Measurements from ENCODE around the gene SLC26A6.

Gene SLC26A6, protein sequence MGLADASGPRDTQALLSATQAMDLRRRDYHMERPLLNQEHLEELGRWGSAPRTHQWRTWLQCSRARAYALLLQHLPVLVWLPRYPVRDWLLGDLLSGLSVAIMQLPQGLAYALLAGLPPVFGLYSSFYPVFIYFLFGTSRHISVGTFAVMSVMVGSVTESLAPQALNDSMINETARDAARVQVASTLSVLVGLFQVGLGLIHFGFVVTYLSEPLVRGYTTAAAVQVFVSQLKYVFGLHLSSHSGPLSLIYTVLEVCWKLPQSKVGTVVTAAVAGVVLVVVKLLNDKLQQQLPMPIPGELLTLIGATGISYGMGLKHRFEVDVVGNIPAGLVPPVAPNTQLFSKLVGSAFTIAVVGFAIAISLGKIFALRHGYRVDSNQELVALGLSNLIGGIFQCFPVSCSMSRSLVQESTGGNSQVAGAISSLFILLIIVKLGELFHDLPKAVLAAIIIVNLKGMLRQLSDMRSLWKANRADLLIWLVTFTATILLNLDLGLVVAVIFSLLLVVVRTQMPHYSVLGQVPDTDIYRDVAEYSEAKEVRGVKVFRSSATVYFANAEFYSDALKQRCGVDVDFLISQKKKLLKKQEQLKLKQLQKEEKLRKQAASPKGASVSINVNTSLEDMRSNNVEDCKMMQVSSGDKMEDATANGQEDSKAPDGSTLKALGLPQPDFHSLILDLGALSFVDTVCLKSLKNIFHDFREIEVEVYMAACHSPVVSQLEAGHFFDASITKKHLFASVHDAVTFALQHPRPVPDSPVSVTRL

GRCh38 chr3:48635222-48636021 is at the start of gene SLC26A6:
Gene SLC26A6, minus strand, starts transcription at chr3:48635461. Its CDS starts 68 bp downstream, at chr3:48635393.
- peak; percentile 99 for DNase-seq

DNA sequence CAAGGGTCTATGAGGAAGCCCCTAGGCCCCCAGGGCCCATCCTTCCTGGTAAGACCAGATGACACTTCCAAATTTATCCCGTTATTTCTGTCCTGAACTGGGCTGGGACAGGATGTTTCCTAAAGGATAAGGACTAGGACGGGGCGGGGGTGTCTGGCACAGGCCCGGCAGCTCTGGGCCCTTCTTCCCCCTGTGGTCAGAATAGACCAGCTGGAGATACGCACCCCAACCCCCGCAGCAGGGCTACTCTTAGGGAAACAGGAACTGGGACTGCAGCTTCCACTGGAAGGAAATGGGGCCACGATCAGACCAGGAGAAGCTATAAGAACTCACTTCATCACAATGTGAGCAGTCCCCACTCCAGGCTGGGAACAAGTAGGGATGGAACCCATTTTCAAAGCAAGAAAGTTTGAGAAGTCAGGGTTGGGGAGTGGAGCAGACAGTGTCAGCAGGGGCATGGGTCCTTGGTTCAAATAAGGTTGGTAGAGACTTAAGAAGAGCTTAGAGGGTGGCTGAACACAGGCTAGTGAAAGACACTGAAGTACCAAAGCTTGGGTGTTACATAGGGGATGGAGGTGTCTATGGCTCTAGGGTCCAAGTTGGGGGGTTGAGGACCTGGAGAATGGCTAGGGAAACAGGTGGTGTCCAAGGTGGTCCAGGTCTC is 49.4 kb upstream of the SLC26A6 start:
- DNase-seq, result peak; percentile 61

- DNase-seq, result no peak
Observed at GRCh38 chr3:48684054-48684349, 48.7 kb upstream of the SLC26A6 start.

DNA sequence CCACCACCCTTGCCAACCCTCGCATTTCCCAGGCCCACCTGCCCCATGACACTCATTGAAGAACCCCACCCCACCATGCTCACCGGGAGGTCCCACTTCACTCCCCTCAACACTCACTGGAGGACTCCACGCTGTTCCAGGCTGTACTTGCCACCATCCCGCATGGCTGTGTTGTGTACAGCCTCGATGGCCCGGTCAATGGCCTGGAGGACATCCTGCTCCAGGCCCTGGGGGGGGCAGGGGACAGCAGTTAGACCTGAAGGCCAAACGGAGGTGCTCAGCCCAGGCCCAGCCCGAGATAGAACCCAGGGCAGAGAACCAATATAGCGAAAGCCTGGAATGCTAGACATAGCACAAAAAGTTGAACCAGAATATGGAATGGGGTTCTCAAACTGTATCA is 47.5 kb upstream of the SLC26A6 start:
- no peak for DNase-seq

DNA sequence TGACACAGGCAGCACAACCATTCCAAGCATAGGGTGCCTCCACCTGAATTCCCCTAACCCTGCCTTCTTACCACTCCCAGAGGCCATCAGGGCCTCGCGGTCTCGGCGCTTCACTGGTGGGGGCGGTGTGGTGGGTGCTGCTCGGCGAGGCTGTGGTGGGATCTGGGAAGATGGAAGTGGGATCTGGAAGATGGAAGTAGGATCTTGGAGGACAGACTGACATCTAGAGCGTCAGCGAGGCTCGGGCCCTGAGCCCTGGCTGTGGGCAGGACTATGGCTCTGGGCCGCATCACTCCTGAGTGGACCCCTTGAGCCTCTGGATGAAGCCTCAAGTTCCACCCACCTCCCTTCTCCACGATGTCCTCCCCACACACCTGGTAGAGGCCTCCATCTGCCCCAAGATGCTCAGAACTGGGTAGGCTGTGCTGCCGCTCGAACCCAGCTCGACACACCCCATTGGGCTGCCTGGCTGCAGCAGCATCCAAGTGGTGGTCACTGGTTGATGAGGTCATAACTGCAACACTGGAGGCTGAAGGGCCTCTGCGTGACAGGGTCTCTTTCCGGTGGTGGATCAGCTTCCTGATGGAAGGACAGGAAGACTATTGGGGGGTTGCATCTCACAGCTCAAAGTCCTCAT is 46.8 kb upstream of the SLC26A6 start:
- no peak for DNase-seq

- DNase-seq, result no peak
Observed at GRCh38 chr3:48681541-48681880, 46.2 kb upstream of the SLC26A6 start.

- DNase-seq, result no peak
Observed at GRCh38 chr3:48680811-48681540, 45.7 kb upstream of the SLC26A6 start.

GRCh38 chr3:48679411-48680391 is 44.4 kb upstream of the SLC26A6 start:
- peak; percentile 61 for DNase-seq

- DNase-seq, result no peak
Observed at GRCh38 chr3:48678566-48679380, 43.5 kb upstream of the SLC26A6 start.

DNA sequence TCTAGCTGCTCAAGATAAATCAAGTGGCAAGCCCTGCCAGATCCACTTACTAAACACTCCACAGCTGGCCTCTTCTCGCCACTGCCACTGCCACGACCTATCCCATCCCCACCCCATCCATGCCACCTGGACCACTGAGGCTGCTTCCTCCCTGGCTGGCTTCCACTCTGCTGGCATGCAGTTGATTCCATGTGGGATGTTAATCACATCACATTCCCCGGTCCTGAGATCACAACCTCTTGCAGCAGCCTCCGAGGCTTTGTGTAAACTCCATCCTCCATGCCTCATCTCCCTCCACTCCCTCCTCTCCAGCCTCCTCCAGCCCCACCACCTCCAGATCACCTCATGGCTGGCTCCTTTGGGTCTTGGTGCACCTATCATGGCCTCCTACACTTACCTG is 42.8 kb upstream of the SLC26A6 start:
- no peak for DNase-seq

- no peak for DNase-seq
Observed at GRCh38 chr3:48674505-48674904, 39.2 kb upstream of the SLC26A6 start.

DNA sequence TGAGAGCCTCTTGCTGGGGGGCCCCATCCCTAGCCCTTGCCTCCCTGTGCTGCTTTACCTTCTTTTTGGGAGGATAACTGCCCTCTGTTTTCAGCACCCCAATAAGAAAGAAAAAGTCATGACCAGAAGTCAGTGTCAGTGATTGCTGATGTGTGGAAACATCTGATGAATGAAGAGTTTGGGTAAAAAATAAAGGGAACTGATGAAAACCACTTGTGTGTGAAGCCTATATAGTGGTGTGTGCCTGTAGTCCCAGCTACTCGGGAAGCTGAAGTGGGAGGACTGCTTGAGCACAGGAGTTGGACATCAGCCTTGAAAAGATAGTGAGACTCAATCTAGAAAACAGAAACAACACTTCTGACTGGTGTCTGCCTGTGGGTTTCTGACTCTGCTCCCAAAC is 37.3 kb upstream of the SLC26A6 start:
- DNase-seq, result no peak

DNA sequence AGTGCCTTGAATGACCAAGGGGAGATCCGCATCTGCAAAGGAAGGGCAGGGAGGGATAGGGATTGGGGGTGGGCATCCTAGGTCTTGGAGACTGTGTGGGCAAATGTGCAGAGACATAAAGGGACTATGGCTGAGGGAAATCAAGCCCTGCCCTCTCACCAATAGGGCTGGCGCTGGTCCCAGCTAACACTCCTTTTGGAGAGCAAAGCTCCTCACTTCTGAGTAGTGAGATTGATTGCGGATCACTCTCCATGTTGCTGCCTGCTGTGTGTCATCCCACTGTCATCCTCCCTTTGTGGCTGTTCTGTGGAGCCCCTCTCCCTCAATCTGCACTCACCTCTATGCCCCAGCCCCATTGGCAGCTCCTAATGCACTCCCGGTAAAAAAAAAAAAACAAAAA is 29.7 kb upstream of the SLC26A6 start:
- DNase-seq, result no peak

DNA sequence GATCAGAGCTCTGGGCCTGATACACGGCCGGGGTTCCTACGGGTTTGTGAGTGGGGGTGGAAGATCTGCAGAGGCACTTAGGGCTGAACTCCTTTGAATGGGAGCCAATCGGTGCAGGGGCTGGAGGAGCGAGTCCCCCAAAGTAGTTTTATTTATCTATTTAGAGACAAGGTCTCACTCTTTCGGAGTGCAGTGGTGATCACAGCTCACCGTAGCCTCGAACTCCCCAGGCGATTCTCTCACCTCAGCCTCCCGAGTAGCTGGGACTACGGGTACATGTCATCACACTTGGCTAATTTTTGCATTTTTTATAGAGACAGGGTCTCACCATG is 29.0 kb upstream of the SLC26A6 start:
- no peak for DNase-seq

DNA sequence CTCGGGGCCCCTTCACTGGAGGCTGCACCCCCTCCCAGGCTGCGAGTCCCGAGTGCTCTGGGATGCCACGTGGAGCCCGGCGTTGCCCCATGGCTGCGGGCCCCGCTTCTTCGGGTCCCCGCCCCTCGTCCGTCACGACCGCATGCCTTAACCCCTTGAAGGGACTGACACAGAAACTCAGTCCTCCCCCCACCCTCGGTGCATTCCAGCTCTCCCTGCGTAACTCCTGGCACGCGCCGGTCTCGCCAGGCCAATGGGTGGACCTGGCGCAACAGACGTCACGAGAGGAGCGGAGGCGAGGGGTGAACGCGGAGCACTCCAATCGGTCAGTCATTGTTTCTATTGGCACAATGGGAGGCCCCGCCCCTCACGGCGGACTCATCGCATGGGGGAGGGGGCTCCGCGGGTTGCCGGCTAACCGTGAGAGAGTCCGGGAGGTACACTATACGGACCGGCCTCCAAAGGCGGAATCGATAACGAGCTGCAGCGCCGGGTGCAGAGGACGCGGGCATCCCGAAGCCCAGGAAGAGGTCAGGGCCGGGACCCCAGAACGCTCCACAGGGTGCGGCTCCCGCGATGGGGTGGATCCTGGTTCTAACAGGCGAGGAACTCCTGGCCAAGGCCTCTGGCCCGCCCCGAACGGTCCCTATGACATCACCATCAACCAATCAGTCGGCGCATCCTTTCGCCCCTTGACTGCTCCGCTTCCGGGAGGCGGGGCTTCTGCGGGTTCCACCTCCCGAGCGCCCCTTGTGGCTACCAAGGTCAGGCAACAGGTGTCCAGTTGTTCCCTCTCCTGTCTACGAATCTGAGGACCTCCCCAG is 28.4 kb upstream of the SLC26A6 start:
- DNase-seq, result peak; percentile 99

GRCh38 chr3:48662753-48663488 is 27.7 kb upstream of the SLC26A6 start, which contains the start of gene CELSR3:
Gene CELSR3, minus strand, starts transcription at chr3:48662886. Its CDS starts 252 bp downstream, at chr3:48662634.
- peak; percentile 90 for DNase-seq

- DNase-seq, result peak; percentile 22
Observed at GRCh38 chr3:48662145-48662752, 27.0 kb upstream of the SLC26A6 start.

Measured in hematopoietic multipotent progenitor cell treated with erythropoietin and hydrocortisone succinate and interleukin-3 and kit ligand, for 4 days (in vitro differentiated cells).